ENCODE results near the gene TCTA.
"Not testable (repeated sequence)": the region's sequence is repeated elsewhere in the genome, so short reads cannot be mapped to it uniquely, and the experiment has no call there.

The TCTA gene

DNA sequence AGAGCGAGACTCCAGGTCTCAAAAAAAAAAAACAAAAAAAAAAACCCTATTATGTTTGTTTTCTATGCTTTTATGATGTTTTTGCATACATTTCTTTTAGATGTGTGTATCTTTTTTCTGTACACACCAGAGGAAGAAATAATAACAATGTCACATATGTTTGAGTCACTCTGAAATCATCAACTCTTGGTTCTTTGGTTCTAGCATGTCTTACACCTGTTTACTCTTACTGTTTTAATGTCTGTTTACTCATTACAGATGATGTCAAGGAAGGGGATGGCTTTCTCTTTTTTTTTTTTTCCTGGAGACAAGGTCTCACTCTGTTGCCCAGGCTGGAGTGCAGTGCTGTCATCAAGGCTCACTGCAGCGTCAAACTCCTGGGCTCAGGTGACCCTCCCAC, 24.5 kb upstream of the TCTA start:
- H3K4me2 ChIP-seq (ENCODE audit: low read length), result no peak overlapping the region
- TF ChIP-seq EZH2 (IDR thresholded peaks at IDR 0.05; ENCODE audit: borderline replicate concordance, low read length), result no peak
- TF ChIP-seq, protein P1, sequence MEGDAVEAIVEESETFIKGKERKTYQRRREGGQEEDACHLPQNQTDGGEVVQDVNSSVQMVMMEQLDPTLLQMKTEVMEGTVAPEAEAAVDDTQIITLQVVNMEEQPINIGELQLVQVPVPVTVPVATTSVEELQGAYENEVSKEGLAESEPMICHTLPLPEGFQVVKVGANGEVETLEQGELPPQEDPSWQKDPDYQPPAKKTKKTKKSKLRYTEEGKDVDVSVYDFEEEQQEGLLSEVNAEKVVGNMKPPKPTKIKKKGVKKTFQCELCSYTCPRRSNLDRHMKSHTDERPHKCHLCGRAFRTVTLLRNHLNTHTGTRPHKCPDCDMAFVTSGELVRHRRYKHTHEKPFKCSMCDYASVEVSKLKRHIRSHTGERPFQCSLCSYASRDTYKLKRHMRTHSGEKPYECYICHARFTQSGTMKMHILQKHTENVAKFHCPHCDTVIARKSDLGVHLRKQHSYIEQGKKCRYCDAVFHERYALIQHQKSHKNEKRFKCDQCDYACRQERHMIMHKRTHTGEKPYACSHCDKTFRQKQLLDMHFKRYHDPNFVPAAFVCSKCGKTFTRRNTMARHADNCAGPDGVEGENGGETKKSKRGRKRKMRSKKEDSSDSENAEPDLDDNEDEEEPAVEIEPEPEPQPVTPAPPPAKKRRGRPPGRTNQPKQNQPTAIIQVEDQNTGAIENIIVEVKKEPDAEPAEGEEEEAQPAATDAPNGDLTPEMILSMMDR (IDR thresholded peaks at IDR 0.05; ENCODE audit: low read length), result no peak
- no peaks in the 10 kb centered on the region for H4K20me1 ChIP-seq (ENCODE audit: insufficient read depth, low read length)
- H3K79me2 ChIP-seq (ENCODE audit: insufficient read depth, low read length), result peaks cover 94% of the 10 kb centered on the region
- no peak overlapping the region for H2AFZ ChIP-seq (ENCODE audit: low read length)
- H3K27me3 ChIP-seq (ENCODE audit: insufficient read depth, low read length), result no peaks in the 10 kb centered on the region
- no peak overlapping the region for H3K27ac ChIP-seq (ENCODE audit: low read depth, low read length, poor library complexity, severe bottlenecking)
- H3K4me3 ChIP-seq (ENCODE audit: low read depth, low read length, poor library complexity, severe bottlenecking), result no peak overlapping the region
- H3F3A ChIP-seq (ENCODE audit: insufficient read depth, low read length), result no peaks in the 10 kb centered on the region
- peaks cover 60% of the 10 kb centered on the region for H3K36me3 ChIP-seq (ENCODE audit: insufficient read depth, low read length)
- H3K4me1 ChIP-seq (ENCODE audit: insufficient read depth, low read length, severe bottlenecking), result peaks cover 6% of the 10 kb centered on the region
- H3K9me3 ChIP-seq (ENCODE audit: low read length), result peaks cover under 1% of the 10 kb centered on the region; the same call in 1 of the 2 replicates
- H3K9ac ChIP-seq (ENCODE audit: low read length), result no peak overlapping the region
- no peaks in the 10 kb centered on the region for H3K9me2 ChIP-seq (ENCODE audit: low read depth, low read length)

DNA sequence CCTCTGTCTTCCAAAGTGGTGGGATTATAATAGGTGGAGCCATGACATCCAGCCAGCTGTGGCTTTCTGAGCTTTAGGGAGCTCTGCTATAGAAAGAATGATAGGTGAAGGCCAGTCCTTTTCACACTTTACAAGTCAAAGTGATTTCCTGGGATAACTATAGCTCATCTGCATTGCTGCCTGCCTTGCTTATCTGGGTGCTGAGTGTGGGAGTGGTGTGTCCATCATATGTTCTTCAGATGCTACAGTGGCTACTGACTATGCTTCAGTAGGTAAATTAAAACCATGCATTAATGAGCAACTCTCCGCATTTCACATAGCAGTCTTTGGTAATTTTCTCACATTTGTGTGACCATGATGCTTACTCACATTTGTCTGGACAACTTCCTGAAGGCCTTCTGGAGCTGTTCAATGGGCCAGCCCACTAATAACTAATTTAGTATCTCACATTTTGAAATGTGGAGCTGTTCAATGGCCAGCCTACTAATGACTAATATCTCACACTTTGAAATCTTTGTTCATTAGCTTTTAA, 23.9 kb upstream of the TCTA start:
- Histone ChIP-seq H3K27ac (ENCODE audit: low read depth, low read length, poor library complexity, severe bottlenecking) (no peak overlapping the region), H3K36me3 (ENCODE audit: insufficient read depth, low read length) (peaks cover 54% of the 10 kb centered on the region), H4K20me1 (ENCODE audit: insufficient read depth, low read length) (no peaks in the 10 kb centered on the region), H3K4me1 (ENCODE audit: insufficient read depth, low read length, severe bottlenecking) (peaks cover 6% of the 10 kb centered on the region), H3K9me2 (ENCODE audit: low read depth, low read length) (no peaks in the 10 kb centered on the region), H3K27me3 (ENCODE audit: insufficient read depth, low read length) (no peaks in the 10 kb centered on the region), H3K9ac (ENCODE audit: low read length) (no peak overlapping the region), H3F3A (ENCODE audit: insufficient read depth, low read length) (no peaks in the 10 kb centered on the region), H3K4me2 (ENCODE audit: low read length) (no peak overlapping the region), H3K4me3 (ENCODE audit: low read depth, low read length, poor library complexity, severe bottlenecking) (no peak overlapping the region), H2AFZ (ENCODE audit: low read length) (no peak overlapping the region), H3K79me2 (ENCODE audit: insufficient read depth, low read length) (peaks cover 94% of the 10 kb centered on the region), H3K9me3 (ENCODE audit: low read length) (no peaks in the 10 kb centered on the region; the same call in 1 of the 2 replicates)
- no peak for TF ChIP-seq EZH2 (IDR thresholded peaks at IDR 0.05; ENCODE audit: borderline replicate concordance, low read length)
- TF ChIP-seq, protein P1 (IDR thresholded peaks at IDR 0.05; ENCODE audit: low read length), result no peak

DNA sequence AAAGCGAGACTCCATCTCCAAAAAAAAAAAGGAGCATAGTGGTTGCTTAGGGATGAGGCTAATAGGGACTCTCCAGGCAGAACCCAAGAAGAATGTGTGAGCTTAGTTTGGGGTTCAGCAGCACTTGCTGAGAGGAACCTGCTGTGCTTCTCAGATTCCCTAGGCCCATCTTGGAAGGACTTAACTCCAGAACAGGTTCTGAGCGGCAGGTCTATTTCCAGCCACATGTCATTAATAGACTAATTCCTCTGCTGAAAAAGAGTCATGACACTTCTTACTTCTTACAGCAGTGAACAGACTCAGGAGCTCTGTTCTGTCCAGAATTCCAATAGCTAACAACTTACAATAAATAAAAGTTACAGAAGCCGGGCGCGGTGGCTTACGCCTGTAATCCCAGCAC, 22.9 kb upstream of the TCTA start:
- no peak overlapping the region for H3K4me2 ChIP-seq (ENCODE audit: low read length)
- H3K36me3 ChIP-seq (ENCODE audit: insufficient read depth, low read length), result peaks cover 47% of the 10 kb centered on the region
- no peak overlapping the region for H3K4me3 ChIP-seq (ENCODE audit: low read depth, low read length, poor library complexity, severe bottlenecking)
- peaks cover 6% of the 10 kb centered on the region for H3K4me1 ChIP-seq (ENCODE audit: insufficient read depth, low read length, severe bottlenecking)
- TF ChIP-seq, protein P1 (IDR thresholded peaks at IDR 0.05; ENCODE audit: low read length), result no peak
- TF ChIP-seq EZH2 (IDR thresholded peaks at IDR 0.05; ENCODE audit: borderline replicate concordance, low read length), result no peak
- H3K9ac ChIP-seq (ENCODE audit: low read length), result no peak overlapping the region
- H4K20me1 ChIP-seq (ENCODE audit: insufficient read depth, low read length), result no peaks in the 10 kb centered on the region
- no peak overlapping the region for H2AFZ ChIP-seq (ENCODE audit: low read length)
- H3F3A ChIP-seq (ENCODE audit: insufficient read depth, low read length), result no peaks in the 10 kb centered on the region
- H3K27ac ChIP-seq (ENCODE audit: low read depth, low read length, poor library complexity, severe bottlenecking), result no peak overlapping the region
- H3K79me2 ChIP-seq (ENCODE audit: insufficient read depth, low read length), result peaks cover 90% of the 10 kb centered on the region
- no peaks in the 10 kb centered on the region for H3K27me3 ChIP-seq (ENCODE audit: insufficient read depth, low read length)
- H3K9me2 ChIP-seq (ENCODE audit: low read depth, low read length), result no peaks in the 10 kb centered on the region
- H3K9me3 ChIP-seq (ENCODE audit: low read length), result no peaks in the 10 kb centered on the region

DNA sequence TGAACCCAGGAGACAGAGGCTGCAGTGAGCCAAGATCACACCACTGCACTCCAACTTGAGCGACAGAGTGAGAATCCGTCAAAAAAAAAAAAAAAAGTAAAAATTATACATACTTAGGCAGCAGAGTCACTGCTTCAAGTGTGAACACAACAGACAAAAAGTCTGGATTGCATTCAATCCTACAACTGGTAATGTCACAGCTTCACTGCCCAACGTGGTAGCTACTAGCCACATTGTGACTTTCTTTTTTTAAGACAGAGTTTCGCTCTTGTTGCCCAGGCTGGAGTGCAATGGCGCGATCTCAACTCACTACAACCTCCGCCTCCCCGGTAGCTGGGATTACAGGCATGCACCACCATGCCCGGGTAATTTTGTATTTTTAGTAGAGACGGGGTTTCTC, 20.9 kb upstream of the TCTA start:
- H4K20me1 ChIP-seq (ENCODE audit: insufficient read depth, low read length); H3K9me2 ChIP-seq (ENCODE audit: low read depth, low read length); H3K4me2 ChIP-seq (ENCODE audit: low read length); H3K4me3 ChIP-seq (ENCODE audit: low read depth, low read length, poor library complexity, severe bottlenecking); H3K27me3 ChIP-seq (ENCODE audit: insufficient read depth, low read length); H3K4me1 ChIP-seq (ENCODE audit: insufficient read depth, low read length, severe bottlenecking); H2AFZ ChIP-seq (ENCODE audit: low read length); H3K27ac ChIP-seq (ENCODE audit: low read depth, low read length, poor library complexity, severe bottlenecking); H3K9ac ChIP-seq (ENCODE audit: low read length); H3K9me3 ChIP-seq (ENCODE audit: low read length); H3F3A ChIP-seq (ENCODE audit: insufficient read depth, low read length): not testable (repeated sequence)
- Histone ChIP-seq H3K36me3 (ENCODE audit: insufficient read depth, low read length) (peaks cover 52% of the 10 kb centered on the region), H3K79me2 (ENCODE audit: insufficient read depth, low read length) (peaks cover 90% of the 10 kb centered on the region)
